Ovary (tissue), 9 donors: ENCODE data around the gene IL1RL1. TPM values are rescaled to one million over a fixed set of nuclear protein-coding genes. Genes with fewer than 3 reads are reported as not detected.

Experiments
- DNase-seq, 5 donors: peaks; one replicate each; pipeline ENCODE4 v3.0.0-alpha.2; 2019 to 2020
- H3K27ac ChIP-seq, 2 donors: fragments of 200-600 bp; one replicate each; pipeline versions ENCODE4 v1.5.1 to v1.8.0; 2019 to 2022
- H3K27me3 ChIP-seq: fragments of 200-600 bp; one replicate; pipeline ENCODE4 v1.8.0; 2022
- H3K36me3 ChIP-seq: fragments of 200-600 bp; sonication (generic); one replicate; pipeline ENCODE4 v1.5.1; 2019
- H3K4me1 ChIP-seq: one replicate; pipeline ENCODE4 v1.8.1; 2013; ENCODE audit warnings: mild to moderate bottlenecking, moderate library complexity; ENCODE audit not compliant: insufficient read depth
- H3K4me3 ChIP-seq: fragments of 200-600 bp; sonication (generic); one replicate; pipeline ENCODE4 v1.5.1; 2017
- H3K9me3 ChIP-seq, 2 donors: fragments of 200-600 bp in 1 of 2; sonication (generic) in 1 of 2; one replicate each; pipeline versions ENCODE4 v1.5.1 to v1.8.1; 2013 to 2019; ENCODE audit warnings: mild to moderate bottlenecking in 1 of 2, moderate library complexity in 1 of 2
- CTCF ChIP-seq, 3 donors: fragments of 450-650 bp in 2 of 3; fragments of 200-600 bp in 1 of 3; IDR thresholded peaks; one replicate each; pipeline versions ENCODE4 v1.5.1 to v1.8.0; 2016 to 2022; ENCODE audit warnings: antibody characterized with exemption in 3 of 3, mild to moderate bottlenecking in 1 of 3
- EP300 ChIP-seq: sonication (generic); formaldehyde crosslinking; IDR thresholded peaks from one replicate; pipeline ENCODE4 v1.6.1; 2017; ENCODE audit warnings: antibody characterized with exemption
- POLR2A ChIP-seq: fragments of 450-650 bp; IDR thresholded peaks from one replicate; pipeline ENCODE4 v1.6.1; 2017; ENCODE audit warnings: antibody characterized with exemption, mild to moderate bottlenecking, moderate library complexity
- WGBS, 3 donors: extraction: QIAGEN DNeasy Blood & Tissue Kit in 1 of 3; methylation state at CpG; one replicate each; pipeline versions ENCODE4 v1.1.5 to v1.1.7; 2013 to 2017; 5-methylcytosine and 5-hydroxymethylcytosine counted together
- intact Hi-C, 4 donors: fragments of 100-400 bp; cut with DNase I; formaldehyde crosslinking; loops; one replicate each; pipeline versions ENCODE4 v1.11.0 to v1.15.1; 2022 to 2023
- polyA plus RNA-seq, 2 donors: library from polyadenylated mRNA; stranded (reverse); fragments of 200-250 nt in 1 of 2; fragments of 350-450 nt in 1 of 2; fragmentation: Illumina TruSeq in 1 of 2; extraction: RNeasy Lipid Tissue Mini Kit (QIAGEN cat#74804) in 1 of 2; gene quantifications; one replicate each; pipeline ENCODE4 v1.2.3, GENCODE V29; 2013 to 2014
- total RNA-seq, 7 donors: library from RNA; depleted of rRNA in 2 of 7; stranded (reverse); fragments of >200 nt in 2 of 7; fragmentation: NEBNext Ultra II Directional in 3 of 7; extraction: Animal tissue kit (Norgen Biotek cat#: 25700) in 3 of 7; gene quantifications; one replicate each; pipeline versions ENCODE4 v1.1.0 to v1.2.4, GENCODE V29; 2016 to 2023
- donor health status: DM: no; HTN: no; CAD: no; lungs with moderate emphysema.
- donor health status: DM: no; HTN: no; CAD: no.
- donor health status: Bipolar disorder and iron deficiency.
- donor health status: DM: yes; HTN: yes; CAD: no.
- donor health status: DM: no; HTN: no; CAD: no.
- donor health status: DM: yes; HTN: yes; CAD: no.

Gene IL1RL1
- total and polyA plus RNA-seq, 9 donors: 0.36 to 2.3 (median 1.9) TPM; not detected in 1

GRCh38 chr2:102356741-102357140 is 45.4 kb downstream of the IL1RL1 start:
- Histone ChIP-seq H3K4me3 (no peak overlapping the region), H3K36me3 (no peaks in the 10 kb centered on the region), H3K4me1 (no peaks in the 10 kb centered on the region), H3K9me3 (no peaks in the 10 kb centered on the region), H3K27ac (no peak overlapping the region), H3K27me3 (no peaks in the 10 kb centered on the region)
- 79 to 86% (median 81%) methylated on average over 2 of the region's 2 CpGs for WGBS, 3 donors
- DNase-seq: no peak
- no peak for TF ChIP-seq EP300
- no peak for TF ChIP-seq POLR2A
- intact Hi-C loops: loop anchor here in 2 of 4 donors (10.0 kb wide), 3 partner anchors 72 to 342 kb away; no protein-coding TSS in a partner anchor

- intact Hi-C loops: loop anchor here in 2 of 4 donors (10.0 kb wide), 3 partner anchors 73 to 343 kb away; no protein-coding TSS in a partner anchor
- 46 to 60% (median 56%) methylated on average over 2 of the region's 2 CpGs for WGBS, 3 donors
- no peak for TF ChIP-seq POLR2A
Measured at GRCh38 chr2:102357937-102358336, 46.6 kb downstream of the IL1RL1 start.

GRCh38 chr2:102358496-102358895 is 47.1 kb downstream of the IL1RL1 start:
- intact Hi-C loops: loop anchor here in 2 of 4 donors (10.0 kb wide), 3 partner anchors 74 to 344 kb away; no protein-coding TSS in a partner anchor
- DNase-seq: no peak
- Histone ChIP-seq H3K4me3 (no peak overlapping the region), H3K27ac (no peak overlapping the region), H3K4me1 (no peaks in the 10 kb centered on the region), H3K9me3 (no peaks in the 10 kb centered on the region), H3K27me3 (no peaks in the 10 kb centered on the region), H3K36me3 (no peaks in the 10 kb centered on the region)
- TF ChIP-seq EP300 (no peak), CTCF (IDR thresholded peaks at IDR 0.05) (no peak), POLR2A (no peak)
- 90 to 93% (median 92%) methylated on average over 8 of the region's 8 CpGs for WGBS, 3 donors

More at GRCh38 chr2:102357937-102358336, 46.6 kb downstream of the IL1RL1 start:
- no peaks in the 10 kb centered on the region for H3K4me1 ChIP-seq
- no peak for DNase-seq
- no peaks in the 10 kb centered on the region for H3K27me3 ChIP-seq
- H3K9me3 ChIP-seq: no peaks in the 10 kb centered on the region
- H3K27ac ChIP-seq: no peak overlapping the region
- H3K36me3 ChIP-seq: no peaks in the 10 kb centered on the region
- H3K4me3 ChIP-seq: no peak overlapping the region

GRCh38 chr2:102359527-102359926 is 48.2 kb downstream of the IL1RL1 start:
- no peak overlapping the region for H3K27ac ChIP-seq
- TF ChIP-seq CTCF (IDR thresholded peaks at IDR 0.05) (no peak), EP300 (no peak), POLR2A (no peak)
- no peaks in the 10 kb centered on the region for H3K9me3 ChIP-seq
- no peaks in the 10 kb centered on the region for H3K4me1 ChIP-seq
- no peaks in the 10 kb centered on the region for H3K27me3 ChIP-seq
- H3K4me3 ChIP-seq: no peak overlapping the region
- intact Hi-C loops: loop anchor here in 2 of 4 donors (10.0 kb wide), 3 partner anchors 75 to 345 kb away; no protein-coding TSS in a partner anchor
- DNase-seq: no peak
- WGBS, 3 donors: 88 to 94% (median 92%) methylated on average over 3 of the region's 3 CpGs
- H3K36me3 ChIP-seq: no peaks in the 10 kb centered on the region

- Histone ChIP-seq H3K4me1 (no peaks in the 10 kb centered on the region), H3K9me3 (no peaks in the 10 kb centered on the region), H3K27me3 (no peaks in the 10 kb centered on the region), H3K27ac (no peak overlapping the region), H3K4me3 (no peak overlapping the region), H3K36me3 (no peaks in the 10 kb centered on the region)
- WGBS, 3 donors: 72 to 77% (median 73%) methylated on average over 5 of the region's 5 CpGs
- intact Hi-C loops: no loop called here
- no peak for DNase-seq
- TF ChIP-seq EP300: no peak
- no peak for TF ChIP-seq POLR2A
- no peak for TF ChIP-seq CTCF (IDR thresholded peaks at IDR 0.05)
Measured at GRCh38 chr2:102361632-102362241, 50.4 kb downstream of the IL1RL1 start.
